ENCODE measurements around the gene ITM2C.

DNA sequence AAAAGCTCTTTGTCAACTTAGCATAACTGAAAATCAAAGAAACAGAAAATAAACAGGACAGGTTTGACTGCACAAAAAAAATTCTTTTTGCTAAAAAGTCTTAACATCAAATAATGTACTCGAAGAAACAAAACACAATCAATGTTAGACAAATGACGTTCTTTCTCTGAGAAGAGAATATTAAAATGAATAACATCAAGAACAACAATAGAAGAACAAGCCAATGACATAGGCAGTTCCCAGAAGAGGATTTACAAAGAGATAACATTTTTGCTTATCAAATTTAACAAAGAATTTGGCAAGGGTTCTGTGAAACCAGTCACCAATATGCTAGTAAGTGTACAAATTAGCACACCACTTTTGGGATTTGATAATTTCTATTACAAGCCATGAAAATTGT is 54.5 kb downstream of the ITM2C start:
- no peak for TF ChIP-seq POLR2A (IDR thresholded peaks at IDR 0.05; ENCODE audit: low read length)
- no peak for TF ChIP-seq GATA1 (IDR thresholded peaks at IDR 0.05; ENCODE audit: low read depth, low read length)

Measured in erythroblast (primary cell).